ENCODE data around the gene TMEM208. TPM values are rescaled to one million over a fixed set of nuclear protein-coding genes. Genes with fewer than 3 reads are reported as not detected.
A peak's percentile ranks its signal among the peaks of the same experiment; 100 is the strongest.

Gene TMEM208
- total RNA-seq, 4 donors from 2014 or later = 10.2 to 57.9 (median 27.3) TPM

GRCh38 chr16:67196881-67197280 lies 30.0 kb upstream of the TMEM208 start:
- no peak for DNase-seq
- Histone ChIP-seq H3K36me3 (no peaks in the 10 kb centered on the region), H3K27me3 (no peaks in the 10 kb centered on the region), H3K27ac (no peak overlapping the region), H3K4me3 (no peak overlapping the region), H3K9me3 (no peaks in the 10 kb centered on the region), H3K4me1 (peaks cover 9 to 11% of the 10 kb centered on the region in 2 donors)
- TF ChIP-seq, protein P1, sequence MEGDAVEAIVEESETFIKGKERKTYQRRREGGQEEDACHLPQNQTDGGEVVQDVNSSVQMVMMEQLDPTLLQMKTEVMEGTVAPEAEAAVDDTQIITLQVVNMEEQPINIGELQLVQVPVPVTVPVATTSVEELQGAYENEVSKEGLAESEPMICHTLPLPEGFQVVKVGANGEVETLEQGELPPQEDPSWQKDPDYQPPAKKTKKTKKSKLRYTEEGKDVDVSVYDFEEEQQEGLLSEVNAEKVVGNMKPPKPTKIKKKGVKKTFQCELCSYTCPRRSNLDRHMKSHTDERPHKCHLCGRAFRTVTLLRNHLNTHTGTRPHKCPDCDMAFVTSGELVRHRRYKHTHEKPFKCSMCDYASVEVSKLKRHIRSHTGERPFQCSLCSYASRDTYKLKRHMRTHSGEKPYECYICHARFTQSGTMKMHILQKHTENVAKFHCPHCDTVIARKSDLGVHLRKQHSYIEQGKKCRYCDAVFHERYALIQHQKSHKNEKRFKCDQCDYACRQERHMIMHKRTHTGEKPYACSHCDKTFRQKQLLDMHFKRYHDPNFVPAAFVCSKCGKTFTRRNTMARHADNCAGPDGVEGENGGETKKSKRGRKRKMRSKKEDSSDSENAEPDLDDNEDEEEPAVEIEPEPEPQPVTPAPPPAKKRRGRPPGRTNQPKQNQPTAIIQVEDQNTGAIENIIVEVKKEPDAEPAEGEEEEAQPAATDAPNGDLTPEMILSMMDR (IDR thresholded peaks at IDR 0.05) = no peak
- TF ChIP-seq POLR2A (IDR thresholded peaks at IDR 0.05) = no peak
- intact Hi-C loops (cut with DNase I; ENCODE audit: low total_unique reads) = no loop called here

- DNase-seq = no peak
- Histone ChIP-seq H3K9me3 (no peaks in the 10 kb centered on the region), H3K4me1 (peaks cover 7 to 10% of the 10 kb centered on the region in 2 donors), H3K27ac (no peak overlapping the region), H3K27me3 (no peaks in the 10 kb centered on the region), H3K4me3 (no peak overlapping the region), H3K36me3 (no peaks in the 10 kb centered on the region)
- intact Hi-C loops (cut with DNase I; ENCODE audit: low total_unique reads) = no loop called here
- no peak for TF ChIP-seq POLR2A (IDR thresholded peaks at IDR 0.05)
- TF ChIP-seq, protein P1 (IDR thresholded peaks at IDR 0.05) = no peak
Observed at GRCh38 chr16:67197704-67198103, 29.2 kb upstream of the TMEM208 start.

DNA sequence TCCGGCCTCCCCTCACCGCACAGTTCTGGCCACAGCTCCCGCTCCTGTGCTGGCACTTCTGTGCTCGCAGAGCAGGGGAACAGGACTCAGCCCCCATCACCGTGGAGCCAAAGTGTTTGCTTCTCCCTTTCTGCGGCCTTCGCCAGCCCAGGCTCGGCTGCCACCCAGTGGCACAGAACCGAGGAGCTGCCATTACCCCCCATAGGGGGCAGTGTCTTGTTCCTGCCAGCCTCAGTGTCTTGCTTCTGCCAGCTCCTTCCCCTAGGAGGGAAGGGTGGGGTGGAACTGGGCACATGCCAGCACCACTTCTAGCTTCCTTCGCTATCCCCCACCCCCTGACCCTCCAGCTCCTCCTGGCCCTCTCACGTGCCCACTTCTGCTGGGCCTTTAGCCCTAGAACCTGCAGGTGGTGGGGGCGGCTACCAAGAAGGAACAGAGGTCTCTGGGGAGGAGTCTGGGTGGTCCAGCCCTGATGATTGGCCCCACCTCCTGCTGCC lies 28.6 kb upstream of the TMEM208 start:
- DNase-seq = no peak
- Histone ChIP-seq H3K27ac (no peak overlapping the region), H3K4me1 (peaks cover 1 to 4% of the 10 kb centered on the region in 2 donors), H3K9me3 (no peaks in the 10 kb centered on the region), H3K27me3 (no peaks in the 10 kb centered on the region), H3K36me3 (no peaks in the 10 kb centered on the region), H3K4me3 (no peak overlapping the region)
- TF ChIP-seq POLR2A (IDR thresholded peaks at IDR 0.05) = no peak
- TF ChIP-seq, protein P1 (IDR thresholded peaks at IDR 0.05) = peak; percentile 13 to 46 (median 32)
- intact Hi-C loops (cut with DNase I; ENCODE audit: low total_unique reads) = no loop called here

DNA sequence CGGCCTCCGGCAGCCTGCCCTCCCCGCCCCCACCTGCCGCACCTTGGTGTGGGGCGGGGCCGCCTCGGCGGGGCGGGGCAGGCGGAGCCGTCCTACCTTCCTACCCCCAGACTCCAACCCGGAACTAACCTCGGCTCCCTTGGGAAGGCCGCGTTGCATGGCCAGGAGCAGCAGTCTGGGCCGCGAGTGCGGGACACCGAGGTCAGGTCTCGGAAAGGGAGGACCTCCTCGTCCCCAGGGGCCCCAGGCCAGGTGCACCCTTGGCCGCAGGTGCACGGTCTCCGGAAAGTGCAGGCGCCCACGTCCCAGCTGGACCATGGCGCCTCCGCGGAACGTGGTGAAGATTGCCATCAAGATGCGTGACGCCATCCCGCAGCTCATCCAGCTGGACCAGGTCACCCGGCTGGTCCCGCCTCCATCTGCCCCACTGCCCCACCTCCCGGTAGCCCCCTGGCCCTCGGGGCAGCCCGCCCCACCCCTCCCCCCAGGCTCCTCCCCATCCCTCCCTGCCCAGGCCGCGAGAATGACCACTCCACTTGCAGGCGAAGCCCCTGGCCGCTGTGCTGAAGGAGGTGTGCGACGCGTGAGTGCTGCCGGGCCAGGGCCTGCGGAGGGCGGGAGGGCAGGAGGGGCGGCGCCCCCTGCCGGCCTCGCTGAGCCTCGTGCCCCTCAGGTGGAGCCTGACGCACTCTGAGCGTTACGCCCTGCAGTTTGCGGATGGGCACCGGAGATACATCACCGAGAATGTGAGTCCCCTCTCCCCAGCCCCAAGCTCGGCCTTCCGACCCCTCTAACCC lies 27.7 kb upstream of the TMEM208 start, which contains the start of gene ELMO3:
Gene ELMO3, plus strand, starts transcription at position 121 of the 797 bp plus-strand sequence. Its CDS starts 196 bp downstream, at position 317.
- no peaks in the 10 kb centered on the region for H3K9me3 ChIP-seq
- H3K36me3 ChIP-seq = no peaks in the 10 kb centered on the region
- intact Hi-C loops (cut with DNase I; ENCODE audit: low total_unique reads) = no loop called here
- no peaks in the 10 kb centered on the region for H3K4me1 ChIP-seq
- no peak within 1 kb of the TSS for H3K27ac ChIP-seq
- H3K4me3 ChIP-seq = no peak within 1 kb of the TSS
- DNase-seq = no peak
- TF ChIP-seq, protein P1 (IDR thresholded peaks at IDR 0.05) = peak in 2 of 4 experiments; percentile 7 to 24
- no peak for TF ChIP-seq POLR2A (IDR thresholded peaks at IDR 0.05)
- no peaks in the 10 kb centered on the region for H3K27me3 ChIP-seq

GRCh38 chr16:67199808-67200198 lies 27.1 kb upstream of the TMEM208 start:
- Histone ChIP-seq H3K36me3 (no peaks in the 10 kb centered on the region), H3K9me3 (no peaks in the 10 kb centered on the region), H3K27ac (no peak overlapping the region), H3K4me1 (no peaks in the 10 kb centered on the region), H3K4me3 (no peak overlapping the region), H3K27me3 (no peaks in the 10 kb centered on the region)
- TF ChIP-seq, protein P1 (IDR thresholded peaks at IDR 0.05) = no peak
- TF ChIP-seq POLR2A (IDR thresholded peaks at IDR 0.05) = no peak
- no peak for DNase-seq
- intact Hi-C loops (cut with DNase I; ENCODE audit: low total_unique reads) = no loop called here
